Measurements from ENCODE around the gene PLCB1.
"Not testable (repeated sequence)": the region's sequence is repeated elsewhere in the genome, so short reads cannot be mapped to it uniquely, and the experiment has no call there.

PLCB1 gene

GRCh38 chr20:8335495-8336195 is 203.6 kb downstream of the PLCB1 start:
- no peaks in the 10 kb centered on the region for H3K36me3 ChIP-seq (ENCODE audit: control insufficient read depth, insufficient read depth, low read length)
- H3K4me1 ChIP-seq (ENCODE audit: control insufficient read depth, insufficient read depth, low read length): no peaks in the 10 kb centered on the region; the same call in 1 of the 2 replicates
- no peak overlapping the region for H3K4me3 ChIP-seq (ENCODE audit: low read depth, low read length)
- H3K27me3 ChIP-seq (ENCODE audit: control insufficient read depth, insufficient read depth, low read length): no peaks in the 10 kb centered on the region
- no peak overlapping the region for H3K9ac ChIP-seq (ENCODE audit: low read length)
- H3K9me3 ChIP-seq (ENCODE audit: control insufficient read depth, insufficient read depth, low read depth, low read length): no peaks in the 10 kb centered on the region
- no peak overlapping the region for H3K27ac ChIP-seq (ENCODE audit: low read depth, low read length)

- Histone ChIP-seq H3K4me1 (ENCODE audit: control insufficient read depth, insufficient read depth, low read length) (peaks cover under 1% of the 10 kb centered on the region), H3K36me3 (ENCODE audit: control insufficient read depth, insufficient read depth, low read length) (no peaks in the 10 kb centered on the region), H3K27ac (ENCODE audit: low read depth, low read length) (no peak overlapping the region), H3K9me3 (ENCODE audit: control insufficient read depth, insufficient read depth, low read depth, low read length) (no peaks in the 10 kb centered on the region), H3K4me3 (ENCODE audit: low read depth, low read length) (no peak overlapping the region), H3K27me3 (ENCODE audit: control insufficient read depth, insufficient read depth, low read length) (no peaks in the 10 kb centered on the region), H3K9ac (ENCODE audit: low read length) (no peak overlapping the region)
These were observed 207.3 kb downstream of the PLCB1 start for GRCh38 chr20:8339349-8339748.

- H3K27ac ChIP-seq (ENCODE audit: low read depth, low read length): no peak overlapping the region
- no peak overlapping the region for H3K9ac ChIP-seq (ENCODE audit: low read length)
- H3K4me3 ChIP-seq (ENCODE audit: low read depth, low read length): no peak overlapping the region
- H3K36me3 ChIP-seq (ENCODE audit: control insufficient read depth, insufficient read depth, low read length): no peaks in the 10 kb centered on the region
- H3K9me3 ChIP-seq (ENCODE audit: control insufficient read depth, insufficient read depth, low read depth, low read length): no peaks in the 10 kb centered on the region
- peaks cover 5% of the 10 kb centered on the region; the same call in 1 of the 2 replicates for H3K4me1 ChIP-seq (ENCODE audit: control insufficient read depth, insufficient read depth, low read length)
- no peaks in the 10 kb centered on the region for H3K27me3 ChIP-seq (ENCODE audit: control insufficient read depth, insufficient read depth, low read length)
These were observed 210.3 kb downstream of the PLCB1 start for GRCh38 chr20:8342391-8342790.

- Histone ChIP-seq H3K4me1 (ENCODE audit: control insufficient read depth, insufficient read depth, low read length) (peaks cover 5% of the 10 kb centered on the region; the same call in 1 of the 2 replicates), H3K4me3 (ENCODE audit: low read depth, low read length) (no peak overlapping the region), H3K27me3 (ENCODE audit: control insufficient read depth, insufficient read depth, low read length) (no peaks in the 10 kb centered on the region), H3K9me3 (ENCODE audit: control insufficient read depth, insufficient read depth, low read depth, low read length) (no peaks in the 10 kb centered on the region), H3K36me3 (ENCODE audit: control insufficient read depth, insufficient read depth, low read length) (no peaks in the 10 kb centered on the region), H3K9ac (ENCODE audit: low read length) (no peak overlapping the region), H3K27ac (ENCODE audit: low read depth, low read length) (no peak overlapping the region)
These were observed 212.0 kb downstream of the PLCB1 start for GRCh38 chr20:8344106-8344505.

GRCh38 chr20:8344631-8345030 is 212.6 kb downstream of the PLCB1 start:
- H3K36me3 ChIP-seq (ENCODE audit: control insufficient read depth, insufficient read depth, low read length): no peaks in the 10 kb centered on the region
- no peak overlapping the region for H3K27ac ChIP-seq (ENCODE audit: low read depth, low read length)
- no peak overlapping the region for H3K9ac ChIP-seq (ENCODE audit: low read length)
- H3K4me3 ChIP-seq (ENCODE audit: low read depth, low read length): no peak overlapping the region
- H3K4me1 ChIP-seq (ENCODE audit: control insufficient read depth, insufficient read depth, low read length): peaks cover 5% of the 10 kb centered on the region; the same call in 1 of the 2 replicates
- H3K27me3 ChIP-seq (ENCODE audit: control insufficient read depth, insufficient read depth, low read length): no peaks in the 10 kb centered on the region
- no peaks in the 10 kb centered on the region for H3K9me3 ChIP-seq (ENCODE audit: control insufficient read depth, insufficient read depth, low read depth, low read length)

- peaks cover 5% of the 10 kb centered on the region; the same call in 1 of the 2 replicates for H3K4me1 ChIP-seq (ENCODE audit: control insufficient read depth, insufficient read depth, low read length)
- H3K4me3 ChIP-seq (ENCODE audit: low read depth, low read length): no peak overlapping the region
- no peaks in the 10 kb centered on the region for H3K36me3 ChIP-seq (ENCODE audit: control insufficient read depth, insufficient read depth, low read length)
- no peaks in the 10 kb centered on the region for H3K27me3 ChIP-seq (ENCODE audit: control insufficient read depth, insufficient read depth, low read length)
- no peak overlapping the region for H3K27ac ChIP-seq (ENCODE audit: low read depth, low read length)
- H3K9ac ChIP-seq (ENCODE audit: low read length): no peak overlapping the region
- H3K9me3 ChIP-seq (ENCODE audit: control insufficient read depth, insufficient read depth, low read depth, low read length): peaks cover 3% of the 10 kb centered on the region; the same call in 1 of the 2 replicates
These were observed 214.7 kb downstream of the PLCB1 start for GRCh38 chr20:8346700-8347270.

GRCh38 chr20:8350225-8350624 is 218.2 kb downstream of the PLCB1 start:
- not testable (repeated sequence) for H3K9ac ChIP-seq (ENCODE audit: low read length); H3K36me3 ChIP-seq (ENCODE audit: control insufficient read depth, insufficient read depth, low read length); H3K9me3 ChIP-seq (ENCODE audit: control insufficient read depth, insufficient read depth, low read depth, low read length); H3K4me3 ChIP-seq (ENCODE audit: low read depth, low read length); H3K4me1 ChIP-seq (ENCODE audit: control insufficient read depth, insufficient read depth, low read length); H3K27ac ChIP-seq (ENCODE audit: low read depth, low read length); H3K27me3 ChIP-seq (ENCODE audit: control insufficient read depth, insufficient read depth, low read length)

- no peak overlapping the region for H3K9ac ChIP-seq (ENCODE audit: low read length)
- H3K9me3 ChIP-seq (ENCODE audit: control insufficient read depth, insufficient read depth, low read depth, low read length): peaks cover 3% of the 10 kb centered on the region; the same call in 1 of the 2 replicates
- H3K4me1 ChIP-seq (ENCODE audit: control insufficient read depth, insufficient read depth, low read length): peaks cover 4% of the 10 kb centered on the region; the same call in 1 of the 2 replicates
- H3K27ac ChIP-seq (ENCODE audit: low read depth, low read length): no peak overlapping the region
- no peaks in the 10 kb centered on the region for H3K36me3 ChIP-seq (ENCODE audit: control insufficient read depth, insufficient read depth, low read length)
- H3K4me3 ChIP-seq (ENCODE audit: low read depth, low read length): no peak overlapping the region
- no peaks in the 10 kb centered on the region for H3K27me3 ChIP-seq (ENCODE audit: control insufficient read depth, insufficient read depth, low read length)
These were observed 220.4 kb downstream of the PLCB1 start for GRCh38 chr20:8352486-8352885.

- Histone ChIP-seq H3K36me3 (ENCODE audit: control insufficient read depth, insufficient read depth, low read length) (no peaks in the 10 kb centered on the region), H3K9ac (ENCODE audit: low read length) (no peak overlapping the region), H3K4me1 (ENCODE audit: control insufficient read depth, insufficient read depth, low read length) (peaks cover 4% of the 10 kb centered on the region; the same call in 1 of the 2 replicates), H3K4me3 (ENCODE audit: low read depth, low read length) (no peak overlapping the region), H3K27ac (ENCODE audit: low read depth, low read length) (no peak overlapping the region), H3K27me3 (ENCODE audit: control insufficient read depth, insufficient read depth, low read length) (no peaks in the 10 kb centered on the region), H3K9me3 (ENCODE audit: control insufficient read depth, insufficient read depth, low read depth, low read length) (peaks cover 3% of the 10 kb centered on the region; the same call in 1 of the 2 replicates)
These were observed 221.4 kb downstream of the PLCB1 start for GRCh38 chr20:8353512-8353911.

GRCh38 chr20:8355453-8355852 is 223.4 kb downstream of the PLCB1 start:
- H3K27ac ChIP-seq (ENCODE audit: low read depth, low read length): no peak overlapping the region
- H3K36me3 ChIP-seq (ENCODE audit: control insufficient read depth, insufficient read depth, low read length): no peaks in the 10 kb centered on the region
- no peak overlapping the region for H3K9ac ChIP-seq (ENCODE audit: low read length)
- no peak overlapping the region for H3K4me3 ChIP-seq (ENCODE audit: low read depth, low read length)
- no peaks in the 10 kb centered on the region for H3K9me3 ChIP-seq (ENCODE audit: control insufficient read depth, insufficient read depth, low read depth, low read length)
- peaks cover 11% of the 10 kb centered on the region for H3K4me1 ChIP-seq (ENCODE audit: control insufficient read depth, insufficient read depth, low read length)
- no peaks in the 10 kb centered on the region for H3K27me3 ChIP-seq (ENCODE audit: control insufficient read depth, insufficient read depth, low read length)

- no peaks in the 10 kb centered on the region for H3K9me3 ChIP-seq (ENCODE audit: control insufficient read depth, insufficient read depth, low read depth, low read length)
- H3K9ac ChIP-seq (ENCODE audit: low read length): no peak overlapping the region
- H3K27ac ChIP-seq (ENCODE audit: low read depth, low read length): no peak overlapping the region
- H3K4me3 ChIP-seq (ENCODE audit: low read depth, low read length): no peak overlapping the region
- H3K36me3 ChIP-seq (ENCODE audit: control insufficient read depth, insufficient read depth, low read length): no peaks in the 10 kb centered on the region
- peaks cover 20% of the 10 kb centered on the region for H3K4me1 ChIP-seq (ENCODE audit: control insufficient read depth, insufficient read depth, low read length)
- no peaks in the 10 kb centered on the region for H3K27me3 ChIP-seq (ENCODE audit: control insufficient read depth, insufficient read depth, low read length)
These were observed 224.7 kb downstream of the PLCB1 start for GRCh38 chr20:8356806-8357205.

All from HUES6 (cell line).